GM12873 (cell line): ENCODE results near the gene KCNK18.

Experiments used
- TF ChIP-seq, protein P1 (sequence below): IDR thresholded peaks from 2 replicates; pipeline ENCODE4 v1.5.1; 2012; ENCODE audit warnings: low read depth, mild to moderate bottlenecking, moderate library complexity, low read length, control low read depth; ENCODE audit not compliant: insufficient read depth; ENCODE audit errors: missing control alignments

The KCNK18 gene

DNA sequence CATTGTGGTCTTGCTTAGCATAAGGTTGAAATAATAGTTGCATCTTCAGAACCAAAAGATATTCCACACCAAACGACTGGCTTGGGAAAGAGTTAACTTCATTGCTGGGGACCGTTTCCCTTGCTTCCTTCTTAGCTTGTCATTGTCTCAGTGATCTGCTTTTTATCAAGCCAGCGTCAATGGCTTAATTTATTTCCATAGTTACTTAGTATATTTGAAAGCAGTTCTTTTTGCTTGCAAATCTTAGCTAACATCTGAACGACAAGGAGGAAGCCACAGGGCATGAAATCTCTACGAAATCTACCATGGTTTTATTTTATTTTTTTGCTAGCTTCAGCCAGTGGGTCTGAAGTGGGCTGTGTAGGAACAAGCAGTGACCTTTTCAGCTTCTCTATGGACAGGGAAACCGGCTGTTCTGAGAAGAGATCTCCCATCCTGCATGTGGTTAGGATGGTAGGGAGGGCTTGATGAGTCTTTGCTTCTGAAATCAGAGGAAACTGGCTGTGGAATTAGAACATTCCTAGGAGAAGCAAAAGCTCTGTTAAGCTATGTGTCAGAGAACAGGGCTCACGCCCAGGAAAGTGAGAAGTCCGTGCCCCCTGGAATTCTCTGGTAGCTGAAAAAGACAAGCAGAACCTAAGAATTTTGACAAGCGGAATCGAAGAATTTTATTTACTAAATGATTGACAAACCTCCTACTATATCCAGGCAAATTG is 51.6 kb downstream of the KCNK18 start:
- TF ChIP-seq, protein P1, sequence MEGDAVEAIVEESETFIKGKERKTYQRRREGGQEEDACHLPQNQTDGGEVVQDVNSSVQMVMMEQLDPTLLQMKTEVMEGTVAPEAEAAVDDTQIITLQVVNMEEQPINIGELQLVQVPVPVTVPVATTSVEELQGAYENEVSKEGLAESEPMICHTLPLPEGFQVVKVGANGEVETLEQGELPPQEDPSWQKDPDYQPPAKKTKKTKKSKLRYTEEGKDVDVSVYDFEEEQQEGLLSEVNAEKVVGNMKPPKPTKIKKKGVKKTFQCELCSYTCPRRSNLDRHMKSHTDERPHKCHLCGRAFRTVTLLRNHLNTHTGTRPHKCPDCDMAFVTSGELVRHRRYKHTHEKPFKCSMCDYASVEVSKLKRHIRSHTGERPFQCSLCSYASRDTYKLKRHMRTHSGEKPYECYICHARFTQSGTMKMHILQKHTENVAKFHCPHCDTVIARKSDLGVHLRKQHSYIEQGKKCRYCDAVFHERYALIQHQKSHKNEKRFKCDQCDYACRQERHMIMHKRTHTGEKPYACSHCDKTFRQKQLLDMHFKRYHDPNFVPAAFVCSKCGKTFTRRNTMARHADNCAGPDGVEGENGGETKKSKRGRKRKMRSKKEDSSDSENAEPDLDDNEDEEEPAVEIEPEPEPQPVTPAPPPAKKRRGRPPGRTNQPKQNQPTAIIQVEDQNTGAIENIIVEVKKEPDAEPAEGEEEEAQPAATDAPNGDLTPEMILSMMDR: no peak

GRCh38 chr10:117249493-117250093 is 52.3 kb downstream of the KCNK18 start:
- TF ChIP-seq, protein P1: no peak

DNA sequence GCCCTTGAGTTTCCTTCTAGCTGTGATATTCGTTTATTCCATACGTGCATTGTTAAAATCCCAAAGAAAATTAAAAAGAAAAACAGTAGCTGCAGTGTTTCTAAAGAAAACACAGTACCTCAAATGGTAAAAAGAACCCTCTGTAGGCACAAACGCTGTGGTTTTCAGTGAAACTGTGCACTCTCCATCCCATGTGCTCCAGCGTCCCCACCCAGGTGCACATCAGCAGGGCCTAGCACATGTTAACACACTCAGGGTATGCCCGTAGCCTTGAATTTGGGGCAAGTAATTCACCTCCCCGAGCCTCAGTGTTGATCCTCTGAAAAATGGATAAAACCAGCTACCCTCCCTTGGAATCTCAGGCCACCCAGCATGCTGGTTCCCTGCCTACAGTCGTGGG is 53.1 kb downstream of the KCNK18 start:
- TF ChIP-seq, protein P1: no peak

- TF ChIP-seq, protein P1: no peak
Measured at GRCh38 chr10:117253908-117254307, 56.6 kb downstream of the KCNK18 start.

DNA sequence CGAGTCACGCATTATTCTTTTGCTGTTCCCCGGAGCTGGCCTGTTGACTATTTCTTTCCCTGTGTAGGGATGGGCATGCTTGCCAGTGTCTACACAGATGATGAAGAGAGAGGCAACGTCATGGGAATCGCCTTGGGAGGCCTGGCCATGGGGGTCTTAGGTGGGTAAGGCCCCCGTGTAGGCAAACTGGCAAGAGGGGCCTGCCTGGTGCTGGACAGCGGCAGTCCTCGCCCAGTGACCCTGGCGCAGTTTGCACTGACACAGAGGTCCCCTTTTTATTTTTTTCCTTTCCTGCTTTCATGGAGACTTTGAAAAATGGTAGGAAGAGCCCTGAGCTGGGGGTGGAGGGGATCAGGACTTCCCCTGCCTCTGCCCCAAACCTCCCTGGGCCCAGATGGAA is 57.0 kb downstream of the KCNK18 start:
- TF ChIP-seq, protein P1: no peak

- TF ChIP-seq, protein P1: no peak
Measured at GRCh38 chr10:117254774-117255735, 57.8 kb downstream of the KCNK18 start.
